Kidney (tissue), 14 donors: Measurements from ENCODE around the gene KLHL18. TPM values are rescaled to one million over a fixed set of nuclear protein-coding genes. Genes with fewer than 3 reads are reported as not detected.

Experiments
- DNase-seq, 5 donors: peaks; one replicate each; pipeline ENCODE4 v3.0.0-alpha.2; 2013 to 2020
- FAIRE-seq: peaks from 2 replicates; lab custom pipeline; 2012; peaks lifted over from hg19 to GRCh38; lab: Jason Lieb, UNC
- H3K27ac ChIP-seq, 2 donors: one replicate each; pipeline ENCODE4 v1.7.0; 2013; ENCODE audit warnings: low read depth in 2 of 2, low read length in 2 of 2, inconsistent platforms in 1 of 2
- H3K27me3 ChIP-seq: one replicate; pipeline ENCODE4 v1.7.1; 2013; ENCODE audit warnings: low read length, inconsistent platforms; ENCODE audit not compliant: control insufficient read depth, insufficient read depth
- H3K36me3 ChIP-seq, 3 donors: one replicate each; pipeline versions ENCODE4 v1.7.0 to v1.7.1; 2013; ENCODE audit warnings: low read length in 3 of 3, control low read depth in 1 of 3, inconsistent platforms in 1 of 3; ENCODE audit not compliant: insufficient read depth in 3 of 3, control insufficient read depth in 2 of 3
- H3K4me1 ChIP-seq, 3 donors: one replicate each; pipeline versions ENCODE4 v1.7.0 to v1.7.1; 2013; ENCODE audit warnings: low read length in 3 of 3, inconsistent platforms in 1 of 3, low read depth in 1 of 3; ENCODE audit not compliant: control insufficient read depth in 2 of 3, insufficient read depth in 2 of 3
- H3K4me3 ChIP-seq, 3 donors: one replicate each; pipeline versions ENCODE4 v1.7.0 to v1.8.1; 2013; ENCODE audit warnings: low read length in 3 of 3, control low read depth in 1 of 3, inconsistent platforms in 1 of 3
- H3K9ac ChIP-seq, 3 donors: one replicate each; pipeline versions ENCODE4 v1.7.0 to v1.7.1; 2013; ENCODE audit warnings: low read length in 3 of 3, control low read depth in 1 of 3, inconsistent platforms in 1 of 3
- H3K9me3 ChIP-seq, 3 donors: one replicate each; pipeline versions ENCODE4 v1.7.0 to v1.7.1; 2013; ENCODE audit warnings: low read length in 3 of 3, control low read depth in 1 of 3, inconsistent platforms in 1 of 3; ENCODE audit not compliant: control insufficient read depth in 2 of 3, insufficient read depth in 1 of 3
- intact Hi-C: fragments of 100-400 bp; cut with DNase I; formaldehyde crosslinking; loops from one replicate; pipeline ENCODE4 v1.11.1; 2022
- polyA plus RNA-seq: library from polyadenylated mRNA; stranded (reverse); fragments of 350-450 nt; fragmentation: Illumina TruSeq; extraction: RNeasy Lipid Tissue Mini Kit (QIAGEN cat#74804); gene quantifications from one replicate; pipeline ENCODE4 v1.2.3, GENCODE V29; 2014; ENCODE audit warnings: low read depth, low replicate concordance; ENCODE audit not compliant: insufficient read depth
- total RNA-seq: library from RNA; stranded (reverse); fragmentation: NEBNext Ultra II Directional; extraction: Animal tissue kit (Norgen Biotek cat#: 25700); gene quantifications from one replicate; pipeline ENCODE4 v1.2.1, GENCODE V29; 2021
- TF ChIP-seq, protein P1 (sequence below): IDR thresholded peaks from 3 replicates; pipeline ENCODE4 v1.5.1; 2012; ENCODE audit warnings: mild to moderate bottlenecking, moderate library complexity, borderline replicate concordance; ENCODE audit not compliant: insufficient read depth; ENCODE audit errors: extremely low read depth
- donor health status: control.
- donor health status: control.
- donor health status: control.
- donor health status: control.
- donor health status: control.
- donor health status: DM: yes; HTN: yes; CAD: no.
- donor health status: Normal renal cell carcinoma (clear cell type).

Gene KLHL18
- total and polyA plus RNA-seq, 2 donors from 2014 or later, result 10.6 to 31.1 TPM

DNA sequence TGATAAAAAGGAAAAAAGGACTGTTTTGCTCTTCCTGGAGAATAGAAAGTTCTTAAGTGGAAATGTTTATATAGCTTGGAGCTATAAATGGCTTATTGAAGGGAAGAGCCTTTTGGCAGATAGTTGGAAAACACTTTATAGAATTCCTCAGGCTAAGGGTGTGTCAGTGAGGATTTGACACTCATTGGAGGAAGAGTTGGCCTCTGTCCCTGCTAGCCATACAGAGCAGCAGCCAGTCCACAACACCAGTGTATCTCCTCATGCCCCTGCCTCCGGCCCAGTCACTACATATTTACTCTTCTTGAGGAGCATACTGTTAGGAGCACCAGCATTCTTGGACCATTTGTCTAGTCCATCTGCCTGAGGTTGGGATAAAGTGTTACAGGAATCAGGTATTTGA lies 36.2 kb downstream of the KLHL18 start:
- peaks cover 3 to 22% (median 5%) of the 10 kb centered on the region in 3 donors for H3K36me3 ChIP-seq
- no peak for FAIRE-seq

DNA sequence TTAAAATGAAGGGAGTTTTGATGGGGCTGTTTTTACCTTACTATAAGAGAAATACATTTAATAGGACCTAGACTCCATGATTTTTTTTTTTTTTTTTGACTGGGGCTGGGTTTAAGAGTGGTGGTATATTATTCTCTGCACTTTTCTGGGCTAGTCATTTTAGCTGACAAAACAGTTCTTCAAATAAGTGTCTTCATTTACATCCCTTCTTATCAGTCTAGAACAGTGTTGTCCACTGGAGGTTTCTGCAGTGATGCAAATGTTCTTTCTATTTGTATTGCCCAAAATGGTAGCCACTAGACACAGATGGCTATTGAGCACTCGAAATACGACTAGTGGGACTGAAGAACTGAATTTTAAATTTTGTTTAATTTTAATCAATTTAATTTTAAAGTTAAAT lies 37.2 kb downstream of the KLHL18 start:
- no peaks in the 10 kb centered on the region for H3K27me3 ChIP-seq
- H3K4me1 ChIP-seq, result no peaks in the 10 kb centered on the region
- intact Hi-C loops, result no loop called here
- H3K9ac ChIP-seq, result no peak overlapping the region
- H3K4me3 ChIP-seq, result no peak overlapping the region
- TF ChIP-seq, protein P1, sequence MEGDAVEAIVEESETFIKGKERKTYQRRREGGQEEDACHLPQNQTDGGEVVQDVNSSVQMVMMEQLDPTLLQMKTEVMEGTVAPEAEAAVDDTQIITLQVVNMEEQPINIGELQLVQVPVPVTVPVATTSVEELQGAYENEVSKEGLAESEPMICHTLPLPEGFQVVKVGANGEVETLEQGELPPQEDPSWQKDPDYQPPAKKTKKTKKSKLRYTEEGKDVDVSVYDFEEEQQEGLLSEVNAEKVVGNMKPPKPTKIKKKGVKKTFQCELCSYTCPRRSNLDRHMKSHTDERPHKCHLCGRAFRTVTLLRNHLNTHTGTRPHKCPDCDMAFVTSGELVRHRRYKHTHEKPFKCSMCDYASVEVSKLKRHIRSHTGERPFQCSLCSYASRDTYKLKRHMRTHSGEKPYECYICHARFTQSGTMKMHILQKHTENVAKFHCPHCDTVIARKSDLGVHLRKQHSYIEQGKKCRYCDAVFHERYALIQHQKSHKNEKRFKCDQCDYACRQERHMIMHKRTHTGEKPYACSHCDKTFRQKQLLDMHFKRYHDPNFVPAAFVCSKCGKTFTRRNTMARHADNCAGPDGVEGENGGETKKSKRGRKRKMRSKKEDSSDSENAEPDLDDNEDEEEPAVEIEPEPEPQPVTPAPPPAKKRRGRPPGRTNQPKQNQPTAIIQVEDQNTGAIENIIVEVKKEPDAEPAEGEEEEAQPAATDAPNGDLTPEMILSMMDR, result no peak
- H3K9me3 ChIP-seq, result no peaks in the 10 kb centered on the region
- no peak overlapping the region for H3K27ac ChIP-seq
- peaks cover 3 to 23% (median 5%) of the 10 kb centered on the region in 3 donors for H3K36me3 ChIP-seq
- FAIRE-seq, result no peak
- no peak for DNase-seq

More for the DNA sequence above, 36.2 kb downstream of the KLHL18 start:
- Histone ChIP-seq H3K27me3 (no peaks in the 10 kb centered on the region), H3K9me3 (no peaks in the 10 kb centered on the region), H3K4me3 (no peak overlapping the region), H3K4me1 (no peaks in the 10 kb centered on the region), H3K27ac (no peak overlapping the region), H3K9ac (no peak overlapping the region)
- intact Hi-C loops, result no loop called here
- no peak for DNase-seq
- TF ChIP-seq, protein P1, result no peak

DNA sequence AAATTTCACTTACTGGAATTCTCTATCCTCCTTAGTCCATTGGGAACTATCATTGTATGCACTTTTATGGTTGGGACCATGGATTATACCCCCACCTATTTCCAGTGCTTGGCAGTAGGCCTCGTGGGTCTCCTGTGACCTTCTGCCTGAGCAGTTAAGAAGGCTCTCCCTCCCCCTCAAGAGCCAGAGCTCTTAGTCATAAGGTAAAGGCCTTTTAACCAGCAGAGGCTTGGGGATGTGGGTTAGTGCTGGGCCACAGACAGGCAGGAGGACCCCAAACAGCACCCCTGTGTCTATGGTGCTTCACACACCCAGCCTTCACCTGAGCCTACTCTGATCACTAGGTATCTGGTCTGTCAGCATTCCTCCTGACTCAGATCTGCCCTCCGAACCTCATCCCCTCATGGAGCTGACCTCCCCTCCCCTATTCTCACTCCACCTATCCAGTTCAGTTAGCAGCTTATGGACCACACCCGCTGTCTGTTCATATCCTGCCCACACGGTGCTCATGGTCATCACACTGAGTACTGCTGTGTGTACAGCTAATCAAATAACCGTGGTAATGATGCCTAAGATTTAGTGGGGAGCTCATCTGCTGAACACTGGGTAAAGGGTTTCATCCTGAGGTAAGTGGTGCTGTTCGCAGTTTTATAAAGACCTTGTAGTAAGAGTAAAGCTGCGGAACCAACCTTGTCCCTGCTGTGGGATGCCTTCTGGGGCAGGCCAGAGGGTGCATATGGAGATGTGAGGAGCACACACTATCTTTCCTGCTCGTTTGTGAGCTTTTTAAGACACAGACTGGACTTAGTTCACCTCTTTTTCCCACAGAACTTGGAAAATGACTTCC lies 40.9 kb downstream of the KLHL18 start:
- TF ChIP-seq, protein P1, result no peak
- no peaks in the 10 kb centered on the region for H3K4me1 ChIP-seq
- peak in 1 of 5 donors; percentile 27 for DNase-seq
- no peak overlapping the region for H3K9ac ChIP-seq
- no peak for FAIRE-seq
- peaks cover 3 to 32% (median 6%) of the 10 kb centered on the region in 3 donors for H3K36me3 ChIP-seq
- no peaks in the 10 kb centered on the region for H3K9me3 ChIP-seq
- intact Hi-C loops, result no loop called here
- H3K4me3 ChIP-seq, result no peak overlapping the region
- H3K27me3 ChIP-seq, result no peaks in the 10 kb centered on the region
- H3K27ac ChIP-seq, result no peak overlapping the region
